HL-60 (cell line): ENCODE results near the gene GLDN.

Source experiments
- DNase-seq, 2 experiments: peaks; one replicate each; pipeline ENCODE4 v3.0.0-alpha.2; 2010 to 2020; ENCODE audit warnings: low read depth in 1 of 2, low spot score in 1 of 2
- H3K27ac ChIP-seq: fragments of 250-450 bp; sonication (Bioruptor Pico); replicated peaks from 2 replicates; pipeline ENCODE4 v1.5.1; 2020; ENCODE audit warnings: mild to moderate bottlenecking, moderate library complexity
- H3K27me3 ChIP-seq: fragments of 250-450 bp; sonication (Bioruptor Pico); 2 replicates; pipeline ENCODE4 v1.5.1; 2021; ENCODE audit warnings: mild to moderate bottlenecking, moderate library complexity; ENCODE audit not compliant: insufficient read depth, poor library complexity, severe bottlenecking
- H3K4me3 ChIP-seq: replicated peaks from 2 replicates; pipeline ENCODE4 v1.5.1; 2011; ENCODE audit warnings: mild to moderate bottlenecking, control low read depth, low read length; ENCODE audit not compliant: insufficient read depth
- CTCF ChIP-seq: IDR thresholded peaks from one replicate; pipeline ENCODE4 v1.5.1; 2011; ENCODE audit warnings: low read length, control low read depth, inconsistent platforms; ENCODE audit not compliant: insufficient read depth
- GABPA ChIP-seq: IDR thresholded peaks from 2 replicates; pipeline ENCODE4 v1.6.1; 2012; ENCODE audit warnings: low read depth
- POLR2AphosphoS5 ChIP-seq: IDR thresholded peaks from 2 replicates; pipeline ENCODE4 v1.6.1; 2012; ENCODE audit warnings: low read depth
- SPI1 ChIP-seq: IDR thresholded peaks from 2 replicates; pipeline ENCODE4 v1.6.1; 2012; ENCODE audit warnings: low read depth, mild to moderate bottlenecking, borderline replicate concordance
- TF ChIP-seq, protein P1 (sequence below): IDR thresholded peaks from 2 replicates; pipeline ENCODE4 v1.6.1; 2012; ENCODE audit warnings: low read depth; ENCODE audit not compliant: insufficient replicate concordance

Gene GLDN

GRCh38 chr15:51355096-51355495 lies 13.6 kb downstream of the GLDN start:
- DNase-seq, result no peak
- H3K4me3 ChIP-seq, result no peak overlapping the region
- TF ChIP-seq POLR2AphosphoS5 (no peak), SPI1 (no peak), CTCF (no peak)
- H3K27ac ChIP-seq, result no peak overlapping the region
- H3K27me3 ChIP-seq, result no peaks in the 10 kb centered on the region

DNA sequence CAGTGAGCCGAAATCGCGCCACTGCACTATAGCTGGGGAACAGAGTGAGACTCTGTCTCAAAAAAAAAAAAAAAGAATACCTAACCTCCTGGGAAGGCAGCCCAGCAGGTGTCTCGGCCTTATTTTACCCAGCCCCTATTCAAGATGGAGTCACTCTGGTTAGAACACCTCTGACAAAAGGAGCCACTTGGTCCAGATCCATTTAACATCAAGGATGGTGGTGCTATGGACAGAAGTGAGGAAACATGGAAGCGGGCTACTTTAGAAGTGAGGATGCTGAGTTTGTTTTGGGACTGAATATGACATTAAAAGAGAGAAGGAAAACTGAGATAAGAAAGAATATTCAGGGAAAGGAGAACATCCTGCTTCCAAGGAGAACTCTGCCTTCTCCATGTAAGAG lies 14.7 kb downstream of the GLDN start:
- Histone ChIP-seq H3K4me3 (no peak overlapping the region), H3K27ac (no peak overlapping the region), H3K27me3 (no peaks in the 10 kb centered on the region)
- TF ChIP-seq SPI1 (no peak), CTCF (no peak), GABPA (no peak), POLR2AphosphoS5 (no peak)
- TF ChIP-seq, protein P1, sequence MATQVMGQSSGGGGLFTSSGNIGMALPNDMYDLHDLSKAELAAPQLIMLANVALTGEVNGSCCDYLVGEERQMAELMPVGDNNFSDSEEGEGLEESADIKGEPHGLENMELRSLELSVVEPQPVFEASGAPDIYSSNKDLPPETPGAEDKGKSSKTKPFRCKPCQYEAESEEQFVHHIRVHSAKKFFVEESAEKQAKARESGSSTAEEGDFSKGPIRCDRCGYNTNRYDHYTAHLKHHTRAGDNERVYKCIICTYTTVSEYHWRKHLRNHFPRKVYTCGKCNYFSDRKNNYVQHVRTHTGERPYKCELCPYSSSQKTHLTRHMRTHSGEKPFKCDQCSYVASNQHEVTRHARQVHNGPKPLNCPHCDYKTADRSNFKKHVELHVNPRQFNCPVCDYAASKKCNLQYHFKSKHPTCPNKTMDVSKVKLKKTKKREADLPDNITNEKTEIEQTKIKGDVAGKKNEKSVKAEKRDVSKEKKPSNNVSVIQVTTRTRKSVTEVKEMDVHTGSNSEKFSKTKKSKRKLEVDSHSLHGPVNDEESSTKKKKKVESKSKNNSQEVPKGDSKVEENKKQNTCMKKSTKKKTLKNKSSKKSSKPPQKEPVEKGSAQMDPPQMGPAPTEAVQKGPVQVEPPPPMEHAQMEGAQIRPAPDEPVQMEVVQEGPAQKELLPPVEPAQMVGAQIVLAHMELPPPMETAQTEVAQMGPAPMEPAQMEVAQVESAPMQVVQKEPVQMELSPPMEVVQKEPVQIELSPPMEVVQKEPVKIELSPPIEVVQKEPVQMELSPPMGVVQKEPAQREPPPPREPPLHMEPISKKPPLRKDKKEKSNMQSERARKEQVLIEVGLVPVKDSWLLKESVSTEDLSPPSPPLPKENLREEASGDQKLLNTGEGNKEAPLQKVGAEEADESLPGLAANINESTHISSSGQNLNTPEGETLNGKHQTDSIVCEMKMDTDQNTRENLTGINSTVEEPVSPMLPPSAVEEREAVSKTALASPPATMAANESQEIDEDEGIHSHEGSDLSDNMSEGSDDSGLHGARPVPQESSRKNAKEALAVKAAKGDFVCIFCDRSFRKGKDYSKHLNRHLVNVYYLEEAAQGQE, result no peak
- no peak for DNase-seq

DNA sequence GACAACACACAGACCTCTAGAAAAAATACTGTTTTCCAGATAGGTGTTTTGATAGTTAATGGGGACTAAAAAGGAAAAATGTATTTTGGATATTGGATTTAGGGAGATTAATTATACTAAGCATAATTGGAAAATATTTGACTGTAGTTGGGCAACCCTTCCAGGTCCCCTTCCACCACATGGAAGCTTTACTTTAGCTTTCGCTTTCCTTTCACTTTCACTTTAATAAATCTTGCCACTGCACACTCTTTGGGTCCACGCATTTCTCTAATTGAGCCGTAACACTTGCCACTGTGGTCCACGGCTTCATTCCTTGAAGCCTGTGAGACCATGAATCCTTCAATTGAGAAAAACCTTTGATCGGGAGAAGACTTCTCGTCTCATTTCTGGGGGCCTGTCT lies 15.5 kb downstream of the GLDN start:
- TF ChIP-seq CTCF, result no peak
- TF ChIP-seq GABPA, result no peak
- TF ChIP-seq, protein P1, result no peak
- TF ChIP-seq POLR2AphosphoS5, result no peak
- no peak for TF ChIP-seq SPI1
- Histone ChIP-seq H3K4me3 (no peak overlapping the region), H3K27ac (no peak overlapping the region), H3K27me3 (no peaks in the 10 kb centered on the region)
- DNase-seq, result no peak

- H3K27ac ChIP-seq, result peak overlapping the region; percentile 58
- no peak for TF ChIP-seq CTCF
- TF ChIP-seq GABPA, result no peak
- TF ChIP-seq POLR2AphosphoS5, result no peak
- TF ChIP-seq SPI1, result no peak
- TF ChIP-seq, protein P1, result no peak
- DNase-seq, result peak in 1 of 2 experiments; percentile 71
- H3K27me3 ChIP-seq, result no peaks in the 10 kb centered on the region
- no peak overlapping the region for H3K4me3 ChIP-seq
These were observed 18.5 kb downstream of the GLDN start for GRCh38 chr15:51359981-51360380.
